B cell (primary cell): ENCODE measurements around the gene INA. TPM values are rescaled to one million over a fixed set of nuclear protein-coding genes. Genes with fewer than 3 reads are reported as not detected.

ENCODE experiments used
- ATAC-seq: fragments of 200-7000 bp; cut with Tn5 transposase; one replicate; pipeline ENCODE4 v1.10.0; 2021; ENCODE audit warnings: low read depth, mild to moderate bottlenecking, moderate number of reproducible peaks, moderate library complexity
- CTCF ChIA-PET: fragments of 350-600 bp; sonication (Branson Sonifier 250); formaldehyde crosslinking; loops from one replicate; lab custom pipeline; 2021; ENCODE audit warnings: antibody characterized with exemption, inconsistent platforms; lab: Charles Lee
- POLR2A ChIA-PET: fragments of 350-600 bp; sonication (Branson Sonifier 250); formaldehyde crosslinking; loops from one replicate; lab custom pipeline; 2021; ENCODE audit warnings: antibody characterized with exemption; lab: Charles Lee
- DNase-seq: peaks from one replicate; pipeline ENCODE4 v3.0.0; 2013
- H2AFZ ChIP-seq: 2 replicates; pipeline ENCODE4 v1.6.1; 2012; ENCODE audit warnings: mild to moderate bottlenecking, low read depth, low read length; ENCODE audit not compliant: insufficient read depth, poor library complexity, severe bottlenecking
- H3K27ac ChIP-seq, 2 donors: 1 replicate in 1 of 2; 2 replicates in 1 of 2; pipeline ENCODE4 v1.5.1; 2012 to 2013; ENCODE audit warnings: low read length in 2 of 2, mild to moderate bottlenecking in 2 of 2, moderate library complexity in 1 of 2
- H3K27me3 ChIP-seq, 4 experiments: fragments of 200-600 bp in 1 of 4; sonication (generic) in 1 of 4; replicated peaks in 1 of 4; 1 replicate in 2 of 4; 2 replicates in 2 of 4; pipeline versions ENCODE4 v1.6.1 to v1.7.0; 2013 to 2016; ENCODE audit warnings: low read length in 3 of 4, mild to moderate bottlenecking in 2 of 4, mixed read lengths in 1 of 4, moderate library complexity in 1 of 4; ENCODE audit not compliant: insufficient read depth in 4 of 4, control insufficient read depth in 3 of 4; ENCODE audit errors: control extremely low read depth in 1 of 4
- H3K36me3 ChIP-seq, 2 experiments: replicated peaks in 1 of 2; 1 replicate in 1 of 2; 2 replicates in 1 of 2; pipeline versions ENCODE4 v1.6.1 to v1.7.1; 2013; ENCODE audit warnings: low read length in 1 of 2; ENCODE audit not compliant: insufficient read depth in 2 of 2, control insufficient read depth in 1 of 2; ENCODE audit errors: control extremely low read depth in 1 of 2, extremely low read depth in 1 of 2
- H3K4me1 ChIP-seq, 2 donors: fragments of 200-600 bp in 1 of 2; sonication (generic) in 1 of 2; 1 replicate in 1 of 2; 2 replicates in 1 of 2; pipeline versions ENCODE4 v1.5.1 to v1.6.1; 2013 to 2017; ENCODE audit warnings: low read length in 2 of 2; ENCODE audit not compliant: control insufficient read depth in 2 of 2, insufficient read depth in 2 of 2
- H3K4me2 ChIP-seq: replicated peaks from 2 replicates; pipeline ENCODE3; 2012; ENCODE audit warnings: mild to moderate bottlenecking, low read depth, low read length; ENCODE audit not compliant: poor library complexity, severe bottlenecking
- H3K4me3 ChIP-seq, 5 experiments: fragments of 200-600 bp in 1 of 5; sonication (generic) in 1 of 5; 1 replicate in 3 of 5; 2 replicates in 2 of 5; pipeline versions ENCODE4 v1.5.1 to v1.7.0; 2011 to 2016; ENCODE audit warnings: low read length in 4 of 5, mild to moderate bottlenecking in 4 of 5, low read depth in 2 of 5, control low read depth in 1 of 5, moderate library complexity in 1 of 5; ENCODE audit not compliant: insufficient read depth in 1 of 5; ENCODE audit errors: control extremely low read depth in 1 of 5, extremely low read depth in 1 of 5
- H3K79me2 ChIP-seq: fragments of 200-600 bp; sonication (generic); one replicate; pipeline ENCODE4 v1.6.0; 2016; ENCODE audit warnings: low read length; ENCODE audit not compliant: control insufficient read depth, insufficient read depth
- H3K9ac ChIP-seq: fragments of 200-600 bp; sonication (generic); 2 replicates; pipeline ENCODE4 v1.6.1; 2017; ENCODE audit warnings: mild to moderate bottlenecking, low read length, moderate library complexity
- H3K9me3 ChIP-seq, 3 donors: one replicate each; pipeline versions ENCODE4 v1.6.1 to v1.7.1; 2013; ENCODE audit warnings: low read length in 2 of 3; ENCODE audit not compliant: control insufficient read depth in 2 of 3, insufficient read depth in 1 of 3; ENCODE audit errors: control extremely low read depth in 1 of 3
- H4K20me1 ChIP-seq: 2 replicates; pipeline ENCODE4 v1.6.0; 2012; ENCODE audit warnings: mild to moderate bottlenecking, low read length; ENCODE audit not compliant: insufficient read depth, control insufficient read depth, poor library complexity, severe bottlenecking
- H3K27ac Mint-ChIP-seq: one replicate; pipeline ENCODE4 v1.8.0; 2021; ENCODE audit warnings: mixed read lengths
- H3K27me3 Mint-ChIP-seq: one replicate; pipeline ENCODE4 v1.8.0; 2021; ENCODE audit warnings: mixed read lengths
- H3K4me1 Mint-ChIP-seq: one replicate; pipeline ENCODE4 v1.8.0; 2021; ENCODE audit warnings: mixed read lengths
- H3K4me3 Mint-ChIP-seq: one replicate; pipeline ENCODE4 v1.8.0; 2021; ENCODE audit warnings: mixed read lengths
- H3K9me3 Mint-ChIP-seq: one replicate; pipeline ENCODE4 v1.8.0; 2022; ENCODE audit warnings: mixed read lengths; ENCODE audit not compliant: insufficient read depth
- CTCF ChIP-seq: fragments of 200-600 bp; IDR thresholded peaks from one replicate; pipeline ENCODE4 v1.8.0; 2022; ENCODE audit warnings: antibody characterized with exemption, mild to moderate bottlenecking
- EZH2 ChIP-seq: IDR thresholded peaks from 2 replicates; pipeline ENCODE4 v1.6.1; 2012; ENCODE audit warnings: borderline replicate concordance, low read depth, mild to moderate bottlenecking, moderate library complexity, low read length; ENCODE audit not compliant: insufficient read depth, poor library complexity, severe bottlenecking
- WGBS: methylation state at CpG from one replicate; pipeline ENCODE4 v1.1.5; 2013; ENCODE audit warnings: missing lambda C conversion rate; ENCODE audit not compliant: insufficient coverage; 5-methylcytosine and 5-hydroxymethylcytosine counted together
- intact Hi-C: fragments of 100-400 bp; cut with micrococcal nuclease; formaldehyde crosslinking; loops from one replicate; pipeline ENCODE4 v1.10.0; 2022
- polyA plus RNA-seq: library from polyadenylated mRNA; depleted of rRNA; stranded (reverse); fragments of >200 nt; gene quantifications from 2 replicates; pipeline ENCODE4 v1.2.3, GENCODE V29; 2012
- total RNA-seq, 2 donors: library from RNA; stranded (reverse); fragments of 120-200 nt in 1 of 2; gene quantifications; 1 replicate in 1 of 2; 2 replicates in 1 of 2; pipeline versions ENCODE4 v1.2.3 to v1.2.4, GENCODE V29; 2013 to 2022

INA gene
- total and polyA plus RNA-seq, 2 donors (not counting 1 experiment from before 2014, with no cell fraction given) = 0.03 TPM; not detected in 1

GRCh38 chr10:103259989-103260388 is 16.9 kb upstream of the INA start:
- Histone ChIP-seq H3K4me1 (no peaks in the 10 kb centered on the region), H3K9me3 (peaks cover 0 to 9% (median 4%) of the 10 kb centered on the region in 3 donors), H3K79me2 (no peaks in the 10 kb centered on the region), H3K36me3 (no peaks in the 10 kb centered on the region), H2AFZ (no peak overlapping the region), H3K27ac (no peak overlapping the region), H4K20me1 (no peaks in the 10 kb centered on the region), H3K4me2 (no peak overlapping the region), H3K9ac (no peak overlapping the region), H3K27me3 (peaks cover 0 to 14% (median 2%) of the 10 kb centered on the region in 4 experiments), H3K4me3 (no peak overlapping the region)
- Mint-ChIP-seq H3K27me3 (peaks cover 29% of the 10 kb centered on the region), H3K27ac (no peak overlapping the region), H3K4me1 (no peaks in the 10 kb centered on the region), H3K9me3 (peaks cover 9% of the 10 kb centered on the region), H3K4me3 (no peak overlapping the region)
- DNase-seq (no peak), ATAC-seq (no peak)
- intact Hi-C loops = no loop called here
- WGBS = 100% methylated on average over 5 of the region's 5 CpGs
- ChIA-PET POLR2A (no interaction called here), CTCF (interaction anchor here (0.7 kb wide), 1 partner anchor 20 kb away, joined by 3 read pairs; no protein-coding TSS in a partner anchor)
- TF ChIP-seq CTCF (no peak), EZH2 (no peak)

GRCh38 chr10:103262229-103262628 is 14.7 kb upstream of the INA start:
- no peak for TF ChIP-seq EZH2
- no peak for TF ChIP-seq CTCF
- Histone ChIP-seq H3K4me3 (no peak overlapping the region), H3K4me1 (no peaks in the 10 kb centered on the region), H3K36me3 (no peaks in the 10 kb centered on the region), H3K27me3 (peaks cover 0 to 14% (median 2%) of the 10 kb centered on the region in 4 experiments), H2AFZ (no peak overlapping the region), H3K9ac (no peak overlapping the region), H4K20me1 (no peaks in the 10 kb centered on the region), H3K9me3 (peaks cover 0 to 9% (median 4%) of the 10 kb centered on the region in 3 donors), H3K27ac (no peak overlapping the region), H3K4me2 (no peak overlapping the region), H3K79me2 (no peaks in the 10 kb centered on the region)
- Mint-ChIP-seq H3K27ac (no peak overlapping the region), H3K4me3 (no peak overlapping the region), H3K9me3 (peaks cover 9% of the 10 kb centered on the region), H3K4me1 (no peaks in the 10 kb centered on the region), H3K27me3 (peaks cover 41% of the 10 kb centered on the region)
- 100% methylated on average over 1 of the region's 3 CpGs for WGBS
- intact Hi-C loops = no loop called here
- CTCF ChIA-PET = no interaction called here
- DNase-seq = no peak
- POLR2A ChIA-PET = no interaction called here
- ATAC-seq = no peak
